Measurements from ENCODE around the gene DPP3.
"Not testable (repeated sequence)": the region's sequence is repeated elsewhere in the genome, so short reads cannot be mapped to it uniquely, and the experiment has no call there.

The DPP3 gene
- 19.6 to 25.2 reads per million in 2 donors for total RNA-seq

- DNase-seq, result peak; percentile 87 to 98 (median 94)
Measured at GRCh38 chr11:66480117-66480938, at the start of gene DPP3. DPP3 (plus strand) TSS chr11:66480434; CDS start chr11:66482201, 1,767 bp downstream.

GRCh38 chr11:66431287-66431686, 48.9 kb upstream of the DPP3 start:
- DNase-seq, result not testable (repeated sequence)

DNA sequence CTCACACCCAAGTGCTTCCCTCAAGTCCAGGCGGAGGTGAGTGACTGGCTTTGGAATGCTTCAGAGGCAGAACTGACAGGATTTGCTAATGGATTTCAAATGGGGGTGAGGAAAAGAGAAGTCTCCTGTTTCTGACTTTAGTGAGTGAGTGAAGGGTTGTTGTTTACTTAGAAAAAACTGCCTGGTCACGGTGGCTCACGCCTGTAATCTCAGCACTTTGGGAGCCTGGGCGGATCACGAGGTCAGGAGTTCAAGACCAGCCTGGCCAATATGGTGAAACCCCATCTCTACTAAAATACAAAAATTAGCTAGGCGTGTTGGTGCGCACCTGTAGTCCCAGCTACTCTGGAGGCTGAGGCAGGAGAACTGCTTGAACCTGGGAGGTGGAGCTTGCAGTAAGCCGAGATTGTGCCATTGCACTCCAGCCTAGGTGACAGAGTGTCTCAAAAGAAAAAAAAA, 48.3 kb upstream of the DPP3 start:
- not testable (repeated sequence) for DNase-seq

DNA sequence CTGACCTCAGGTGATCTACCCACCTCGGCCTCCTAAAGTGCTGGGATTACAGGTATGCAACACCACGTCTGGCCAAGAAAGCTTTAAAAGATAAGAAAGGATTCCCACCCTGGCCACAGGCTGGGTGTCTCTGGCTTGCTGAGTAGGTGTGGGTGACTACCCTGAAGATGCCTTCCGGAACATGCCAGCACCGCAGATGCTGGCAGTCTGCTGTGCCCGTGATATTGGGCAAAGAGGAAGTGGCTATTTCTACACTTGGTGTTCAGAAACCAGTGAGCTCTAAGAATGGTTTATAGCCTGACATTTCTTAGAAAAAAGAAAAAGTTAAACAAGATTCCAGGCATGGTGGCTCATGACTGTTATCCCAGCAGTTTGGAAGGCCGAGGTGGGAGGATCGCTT, 47.6 kb upstream of the DPP3 start:
- no peak for DNase-seq

GRCh38 chr11:66437979-66438503, 42.2 kb upstream of the DPP3 start:
- no peak for DNase-seq

GRCh38 chr11:66438504-66439466, 41.4 kb upstream of the DPP3 start, which contains the start of gene MRPL11:
MRPL11 (minus strand) TSS chr11:66438848; CDS start chr11:66438754, 94 bp downstream.
- DNase-seq, result peak; percentile 66 to 93 (median 82)

DNA sequence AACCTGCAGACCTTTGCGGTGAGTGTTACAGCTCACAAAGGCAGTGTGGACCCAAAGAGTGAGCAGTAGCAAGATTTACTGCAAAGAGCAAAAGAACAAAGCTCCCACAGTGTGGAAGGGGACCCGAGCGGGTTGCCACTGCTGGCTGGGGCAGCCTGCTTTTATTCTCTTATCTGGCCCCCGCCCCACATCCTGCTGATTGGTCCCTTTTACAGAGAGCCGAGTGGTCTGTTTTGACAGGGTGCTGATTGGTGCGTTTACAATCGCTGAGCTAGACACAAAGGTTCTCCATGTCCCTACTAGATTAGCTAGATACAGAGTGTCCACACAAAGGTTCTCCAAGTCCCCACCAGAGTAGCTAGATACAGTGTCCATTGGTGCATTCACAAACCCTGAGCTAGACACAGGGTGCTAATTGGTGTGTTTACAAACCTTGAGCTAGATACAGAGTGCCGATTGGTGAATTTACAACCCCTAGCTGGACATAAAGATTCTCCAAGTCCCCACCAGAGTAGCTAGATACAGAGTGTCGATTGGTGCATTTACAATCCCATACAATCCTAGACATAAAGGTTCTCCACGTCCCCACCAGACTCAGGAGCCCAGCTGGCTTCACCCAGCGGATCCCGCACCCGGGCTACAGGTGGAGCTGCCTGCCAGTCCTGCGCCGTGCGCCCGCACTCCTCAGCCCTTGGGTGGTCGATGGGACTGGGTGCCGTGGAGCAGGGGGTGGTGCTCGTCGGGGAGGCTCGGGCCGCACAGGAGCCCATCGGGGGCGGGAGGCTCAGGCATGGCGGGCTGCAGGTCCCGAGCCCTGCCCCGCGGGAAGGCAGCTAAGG, 39.9 kb upstream of the DPP3 start:
- not testable (repeated sequence) for DNase-seq

GRCh38 chr11:66440940-66441282, 39.3 kb upstream of the DPP3 start:
- not testable (repeated sequence) for DNase-seq

DNA sequence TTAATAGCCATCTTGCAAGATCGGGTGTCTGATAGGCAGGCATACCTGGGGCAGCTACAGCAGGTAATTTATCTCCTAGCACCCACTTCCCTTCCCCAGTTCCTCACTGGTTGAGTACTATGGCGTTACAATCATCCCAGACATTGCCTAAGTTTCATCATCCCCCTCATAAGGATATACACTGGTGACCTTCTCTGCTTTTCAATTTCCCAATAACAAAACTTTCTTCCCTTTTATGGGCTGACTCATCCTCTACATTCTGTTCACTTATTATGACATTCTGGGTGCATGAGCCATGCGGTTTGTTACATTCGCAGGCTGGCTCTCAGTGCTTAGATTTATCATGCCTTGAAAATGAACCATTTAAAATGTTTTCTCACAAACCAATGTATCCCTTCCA, 36.6 kb upstream of the DPP3 start:
- no peak for DNase-seq

- no peak for DNase-seq
Measured at GRCh38 chr11:66447012-66447411, 33.2 kb upstream of the DPP3 start.

DNA sequence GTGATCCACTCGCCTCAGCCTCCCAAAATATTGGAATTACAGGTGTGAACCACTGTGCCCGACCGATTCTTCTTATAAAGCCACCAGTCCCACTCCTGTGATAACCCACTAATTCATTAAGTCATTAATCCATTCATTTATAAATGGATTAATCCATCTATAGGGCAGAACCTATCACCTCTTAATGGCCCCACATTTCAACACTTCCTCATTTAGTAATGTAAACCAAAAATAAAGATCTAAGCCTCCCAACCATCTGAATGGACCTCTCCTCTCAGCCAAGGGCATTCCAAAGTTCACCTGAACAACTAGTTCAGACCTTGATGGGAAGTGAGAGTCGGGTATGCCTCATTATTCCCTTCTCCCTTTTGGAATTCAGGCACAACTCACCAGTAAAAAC, 31.7 kb upstream of the DPP3 start:
- DNase-seq, result no peak

GRCh38 chr11:66450560-66450959, 29.7 kb upstream of the DPP3 start:
- DNase-seq, result no peak

DNA sequence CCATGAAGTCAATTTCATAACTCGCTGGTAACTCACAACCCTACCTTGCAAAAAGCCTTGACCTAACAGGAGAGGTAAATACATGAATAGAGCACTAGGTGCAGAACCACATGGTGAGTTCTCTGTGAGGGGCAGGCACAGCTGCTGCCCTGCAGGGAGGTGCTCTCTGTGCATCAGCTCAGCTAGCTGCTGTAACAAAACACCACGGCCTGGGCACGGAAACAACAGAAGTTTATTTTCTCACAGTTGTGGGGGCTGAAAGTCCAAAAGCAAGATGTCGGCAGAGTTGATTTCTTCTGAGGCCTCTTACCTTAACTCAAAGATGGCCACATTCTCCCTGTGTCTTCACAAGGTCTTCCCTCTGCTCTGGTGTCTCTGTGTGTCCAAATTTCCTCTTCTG, 28.6 kb upstream of the DPP3 start:
- no peak for DNase-seq

DNA sequence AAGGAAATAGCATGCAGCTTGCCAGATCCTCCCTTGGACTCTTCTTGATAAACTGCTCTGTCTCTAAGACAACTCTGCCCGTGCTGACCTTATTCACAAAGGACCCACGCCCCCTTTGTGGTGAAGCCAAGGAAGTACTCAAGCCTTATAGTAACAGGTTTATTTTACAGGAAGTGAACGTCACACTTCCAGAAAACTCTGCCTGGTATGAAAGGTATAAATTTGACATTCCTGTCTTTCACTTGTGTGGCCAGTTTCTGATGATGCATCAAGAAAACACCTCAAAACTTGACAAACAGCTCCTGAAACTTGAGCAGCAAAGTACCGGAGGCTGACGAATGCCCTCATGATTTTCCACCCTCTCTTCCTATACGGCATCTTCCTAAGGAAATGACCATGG, 26.0 kb upstream of the DPP3 start:
- DNase-seq, result no peak

GRCh38 chr11:66454828-66455227, 25.4 kb upstream of the DPP3 start:
- DNase-seq, result no peak

DNA sequence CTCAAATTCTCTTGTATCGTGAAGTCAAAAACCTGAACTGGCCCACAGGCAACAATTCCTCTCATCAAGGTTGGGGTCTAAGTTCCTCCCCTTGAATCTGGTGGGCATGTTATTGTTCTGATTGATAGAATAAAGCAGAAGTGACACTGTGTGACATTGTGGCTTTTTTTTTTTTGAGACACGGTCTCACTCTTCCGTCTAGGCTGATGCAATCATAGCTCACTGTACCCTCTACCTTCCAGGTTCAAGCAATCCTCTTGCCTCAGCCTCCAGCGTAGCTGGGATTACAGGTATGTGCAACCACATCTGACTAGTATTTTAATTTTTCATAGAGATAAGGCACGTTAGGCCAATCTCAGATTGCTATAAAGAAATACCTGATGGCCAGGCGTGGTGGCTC, 22.4 kb upstream of the DPP3 start:
- DNase-seq, result no peak

GRCh38 chr11:66459138-66459778, 21.0 kb upstream of the DPP3 start:
- DNase-seq, result no peak

GRCh38 chr11:66462010-66462409, 18.2 kb upstream of the DPP3 start:
- no peak for DNase-seq

- no peak for DNase-seq
Measured at GRCh38 chr11:66462911-66463310, 17.3 kb upstream of the DPP3 start.

DNA sequence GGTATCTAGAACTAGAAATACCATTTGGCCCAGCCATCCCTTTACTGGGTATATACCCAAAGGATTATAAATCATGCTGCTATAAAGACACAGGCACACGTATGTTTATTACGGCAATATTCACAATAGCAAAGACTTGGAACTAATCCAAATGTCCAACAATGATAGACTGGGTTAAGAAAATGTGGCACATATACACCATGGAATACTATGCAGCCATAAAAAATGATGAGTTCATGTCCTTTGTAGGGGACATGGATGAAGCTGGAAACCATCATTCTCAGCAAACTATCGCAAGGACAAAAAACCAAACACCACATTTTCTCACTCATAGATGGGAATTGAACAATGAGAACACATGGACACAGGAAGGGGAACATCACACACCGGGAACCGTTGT, 16.1 kb upstream of the DPP3 start:
- not testable (repeated sequence) for DNase-seq

GRCh38 chr11:66464916-66465315, 15.3 kb upstream of the DPP3 start:
- DNase-seq, result no peak

Measured in T-helper 2 cell (primary cell).